PFSK-1 (cell line): ENCODE results near the gene GNB1L. TPM values are rescaled to one million over a fixed set of nuclear protein-coding genes. Genes with fewer than 3 reads are reported as not detected.

Experiments
- FOXP2 ChIP-seq: optimal IDR thresholded peaks from 2 replicates; pipeline ENCODE3; 2011; ENCODE audit warnings: borderline replicate concordance, control low read depth, inconsistent platforms; ENCODE audit not compliant: insufficient read depth; ENCODE audit errors: extremely low read length, extremely low read depth
- POLR2AphosphoS5 ChIP-seq: IDR thresholded peaks from 2 replicates; pipeline ENCODE4 v1.6.1; 2012; ENCODE audit warnings: low read depth, mild to moderate bottlenecking, control low read depth, low read length, moderate library complexity
- SIN3A ChIP-seq: IDR thresholded peaks from 2 replicates; pipeline ENCODE4 v1.6.1; 2012; ENCODE audit warnings: mild to moderate bottlenecking, low read length, moderate library complexity, borderline replicate concordance; ENCODE audit not compliant: insufficient read depth
- TAF1 ChIP-seq: IDR thresholded peaks from 2 replicates; pipeline ENCODE4 v1.6.1; 2012; ENCODE audit warnings: low read length, control low read depth, borderline replicate concordance; ENCODE audit not compliant: insufficient read depth
- polyA plus RNA-seq: library from polyadenylated mRNA; unstranded; fragments of >200 nt; gene quantifications from one replicate; pipeline ENCODE4 v1.2.1, GENCODE V29; 2012; ENCODE audit warnings: low read depth, missing spikeins; ENCODE audit not compliant: insufficient read length
- TF ChIP-seq, protein P1 (sequence below), 2 experiments: IDR thresholded peaks; 2 replicates each; pipeline versions ENCODE4 v1.6.1 to v1.8.0; 2011 to 2012; ENCODE audit warnings: low read depth in 2 of 2, low read length in 2 of 2, control low read depth in 1 of 2, inconsistent platforms in 1 of 2, mild to moderate bottlenecking in 1 of 2, moderate library complexity in 1 of 2; ENCODE audit not compliant: insufficient read depth in 1 of 2

The GNB1L gene, protein sequence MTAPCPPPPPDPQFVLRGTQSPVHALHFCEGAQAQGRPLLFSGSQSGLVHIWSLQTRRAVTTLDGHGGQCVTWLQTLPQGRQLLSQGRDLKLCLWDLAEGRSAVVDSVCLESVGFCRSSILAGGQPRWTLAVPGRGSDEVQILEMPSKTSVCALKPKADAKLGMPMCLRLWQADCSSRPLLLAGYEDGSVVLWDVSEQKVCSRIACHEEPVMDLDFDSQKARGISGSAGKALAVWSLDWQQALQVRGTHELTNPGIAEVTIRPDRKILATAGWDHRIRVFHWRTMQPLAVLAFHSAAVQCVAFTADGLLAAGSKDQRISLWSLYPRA
- 33.4 TPM for polyA plus RNA-seq

DNA sequence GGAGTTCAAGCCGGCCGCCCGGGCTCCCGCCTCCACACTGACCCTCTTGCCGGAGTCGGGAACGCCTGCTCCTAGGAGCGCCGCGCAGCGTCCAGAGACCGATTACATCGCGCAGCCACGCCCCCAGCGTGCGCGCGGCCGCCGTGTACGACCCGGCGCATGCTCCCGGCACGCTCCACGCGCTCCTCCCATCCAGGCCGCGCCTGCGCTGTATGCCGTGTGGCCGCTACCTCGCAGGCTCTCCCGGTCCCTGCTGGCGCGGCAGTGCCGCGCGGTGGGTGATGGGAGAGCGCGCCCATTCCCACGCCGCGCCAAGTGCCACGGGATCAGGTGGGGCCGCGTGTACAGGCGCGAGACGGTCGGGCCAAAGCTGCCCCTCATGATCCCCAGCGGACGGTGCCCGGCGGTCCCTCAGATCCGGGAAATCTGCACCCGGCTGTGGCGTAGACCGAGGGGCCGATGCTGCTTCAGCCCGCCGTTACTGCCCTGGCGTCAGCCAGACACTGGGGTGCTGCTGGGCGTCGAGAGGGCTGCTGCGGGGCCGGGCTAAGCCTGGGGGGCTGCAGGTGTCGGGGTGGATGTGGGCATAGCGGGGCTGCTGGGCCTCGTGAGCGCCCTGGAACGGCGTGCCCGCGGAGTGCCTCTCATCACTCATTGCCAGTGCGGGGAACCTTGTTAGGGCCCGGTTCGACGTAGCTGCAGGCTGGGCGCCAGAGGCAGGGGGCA lies at the start of gene GNB1L, which contains the start of gene RTL10:
GNB1L (minus strand) TSS at position 97 of the 726 bp plus-strand sequence. CDS start 33,519 bp downstream, outside the sequence.
RTL10 (minus strand) TSS at position 97 of the 726 bp plus-strand sequence. CDS start 2,613 bp downstream, outside the sequence.
- peak; percentile 82 for TF ChIP-seq FOXP2
- TF ChIP-seq SIN3A, result no peak
- peak; percentile 84 for TF ChIP-seq POLR2AphosphoS5
- peak; percentile 90; the same call in 1 of the 2 replicates for TF ChIP-seq TAF1
- TF ChIP-seq, protein P1, sequence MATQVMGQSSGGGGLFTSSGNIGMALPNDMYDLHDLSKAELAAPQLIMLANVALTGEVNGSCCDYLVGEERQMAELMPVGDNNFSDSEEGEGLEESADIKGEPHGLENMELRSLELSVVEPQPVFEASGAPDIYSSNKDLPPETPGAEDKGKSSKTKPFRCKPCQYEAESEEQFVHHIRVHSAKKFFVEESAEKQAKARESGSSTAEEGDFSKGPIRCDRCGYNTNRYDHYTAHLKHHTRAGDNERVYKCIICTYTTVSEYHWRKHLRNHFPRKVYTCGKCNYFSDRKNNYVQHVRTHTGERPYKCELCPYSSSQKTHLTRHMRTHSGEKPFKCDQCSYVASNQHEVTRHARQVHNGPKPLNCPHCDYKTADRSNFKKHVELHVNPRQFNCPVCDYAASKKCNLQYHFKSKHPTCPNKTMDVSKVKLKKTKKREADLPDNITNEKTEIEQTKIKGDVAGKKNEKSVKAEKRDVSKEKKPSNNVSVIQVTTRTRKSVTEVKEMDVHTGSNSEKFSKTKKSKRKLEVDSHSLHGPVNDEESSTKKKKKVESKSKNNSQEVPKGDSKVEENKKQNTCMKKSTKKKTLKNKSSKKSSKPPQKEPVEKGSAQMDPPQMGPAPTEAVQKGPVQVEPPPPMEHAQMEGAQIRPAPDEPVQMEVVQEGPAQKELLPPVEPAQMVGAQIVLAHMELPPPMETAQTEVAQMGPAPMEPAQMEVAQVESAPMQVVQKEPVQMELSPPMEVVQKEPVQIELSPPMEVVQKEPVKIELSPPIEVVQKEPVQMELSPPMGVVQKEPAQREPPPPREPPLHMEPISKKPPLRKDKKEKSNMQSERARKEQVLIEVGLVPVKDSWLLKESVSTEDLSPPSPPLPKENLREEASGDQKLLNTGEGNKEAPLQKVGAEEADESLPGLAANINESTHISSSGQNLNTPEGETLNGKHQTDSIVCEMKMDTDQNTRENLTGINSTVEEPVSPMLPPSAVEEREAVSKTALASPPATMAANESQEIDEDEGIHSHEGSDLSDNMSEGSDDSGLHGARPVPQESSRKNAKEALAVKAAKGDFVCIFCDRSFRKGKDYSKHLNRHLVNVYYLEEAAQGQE (IDR thresholded peaks at IDR 0.05; ENCODE audit: insufficient read depth in 1 of 2, low read depth in 2 of 2, low read length in 2 of 2), result no peak

DNA sequence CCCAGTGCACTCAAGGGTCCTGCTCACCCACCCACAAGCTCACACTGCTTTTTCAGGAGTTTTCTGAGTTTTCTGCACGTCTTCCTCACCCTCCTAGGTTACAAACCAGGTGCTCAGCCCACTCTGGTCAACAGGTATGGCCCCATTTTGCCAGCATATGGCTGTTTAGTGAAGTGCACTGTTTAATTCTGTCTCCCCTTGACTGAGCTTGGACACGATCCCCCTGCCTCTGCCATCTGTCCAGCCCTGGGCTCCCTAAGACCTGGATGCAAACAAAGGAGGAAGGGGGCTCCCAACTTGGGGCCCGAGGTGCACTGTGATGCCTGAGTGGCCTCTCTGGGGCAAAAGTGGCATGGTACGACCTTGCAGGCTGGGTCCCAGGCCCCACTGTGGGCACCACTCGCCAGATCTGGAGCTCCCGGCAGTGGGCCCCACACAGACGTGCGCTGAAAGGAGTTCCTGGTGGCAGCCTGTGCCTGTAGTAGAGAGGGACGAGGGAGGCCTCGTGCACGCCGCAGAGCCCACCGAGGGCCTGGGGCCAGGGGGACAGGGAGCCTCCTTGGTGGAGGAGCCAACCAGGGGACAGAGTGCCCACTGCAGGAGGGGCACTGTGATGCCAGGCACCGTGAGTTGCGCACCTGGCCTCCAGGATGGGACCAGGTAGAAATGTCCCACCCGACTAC lies 49.6 kb upstream of the GNB1L start:
- TF ChIP-seq SIN3A (no peak), FOXP2 (no peak), TAF1 (no peak), POLR2AphosphoS5 (no peak)
- TF ChIP-seq, protein P1 (IDR thresholded peaks at IDR 0.05; ENCODE audit: insufficient read depth in 1 of 2, low read depth in 2 of 2, low read length in 2 of 2), result no peak

DNA sequence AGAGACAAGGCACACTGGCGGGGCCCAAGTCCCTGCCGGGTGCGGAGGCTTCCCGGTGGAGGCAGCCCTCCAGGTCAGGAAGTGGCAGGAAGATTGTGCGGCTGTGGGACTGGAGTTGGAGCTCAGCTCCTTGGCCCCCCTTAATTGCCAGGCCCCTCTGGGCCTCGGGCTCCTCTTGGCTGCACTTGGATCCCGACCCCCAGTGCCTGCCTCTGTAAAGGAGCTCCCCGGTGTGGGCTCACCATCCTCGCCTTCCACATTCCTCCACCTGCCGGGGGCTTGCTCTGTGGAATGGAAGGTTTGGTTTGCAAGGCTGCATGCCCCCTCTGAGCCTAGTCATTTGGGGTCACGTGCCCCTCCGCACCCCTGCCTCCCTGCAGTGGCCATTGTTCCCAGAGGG lies 48.8 kb upstream of the GNB1L start:
- TF ChIP-seq SIN3A (no peak), POLR2AphosphoS5 (no peak), FOXP2 (no peak), TAF1 (no peak)
- TF ChIP-seq, protein P1 (IDR thresholded peaks at IDR 0.05; ENCODE audit: insufficient read depth in 1 of 2, low read depth in 2 of 2, low read length in 2 of 2), result no peak

DNA sequence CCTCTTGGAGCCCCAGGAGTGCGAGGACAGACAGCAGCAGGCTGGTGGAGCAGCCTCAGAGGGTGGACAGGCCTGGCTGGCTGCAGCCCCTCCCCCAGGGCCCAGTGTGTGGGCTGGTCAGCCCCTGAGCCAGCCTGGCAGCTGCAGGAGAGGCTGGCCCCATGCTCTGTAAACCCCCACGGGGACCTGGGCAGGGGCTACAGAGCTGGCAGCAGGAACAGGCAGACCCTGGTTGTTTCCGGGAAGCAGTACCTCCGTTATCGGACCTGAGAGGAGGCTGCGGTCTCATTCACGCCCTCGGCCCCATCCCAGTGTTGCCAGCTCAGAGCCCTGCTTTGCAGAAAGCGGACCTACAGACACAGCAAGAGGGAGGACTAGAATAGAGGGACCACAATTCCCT lies 48.4 kb upstream of the GNB1L start:
- TF ChIP-seq TAF1, result no peak
- no peak for TF ChIP-seq POLR2AphosphoS5
- TF ChIP-seq SIN3A, result no peak
- TF ChIP-seq, protein P1 (IDR thresholded peaks at IDR 0.05; ENCODE audit: insufficient read depth in 1 of 2, low read depth in 2 of 2, low read length in 2 of 2), result no peak
- TF ChIP-seq FOXP2, result no peak
